Osteoblast (primary cell): ENCODE results near the gene SLC35B1. TPM values are rescaled to one million over a fixed set of nuclear protein-coding genes. Genes with fewer than 3 reads are reported as not detected.

Experiments used
- DNase-seq: peaks from one replicate; pipeline ENCODE4 v3.0.0; 2011; ENCODE audit warnings: low spot score, mixed read lengths; ENCODE audit not compliant: insufficient read length; ENCODE audit errors: missing footprints
- H2AFZ ChIP-seq: 2 replicates; pipeline ENCODE4 v1.6.0; 2011; ENCODE audit warnings: mild to moderate bottlenecking, low read length
- H3K27ac ChIP-seq: 2 replicates; pipeline ENCODE4 v1.5.1; 2011; ENCODE audit warnings: mild to moderate bottlenecking, low read depth, low read length, moderate library complexity
- H3K27me3 ChIP-seq: 2 replicates; pipeline ENCODE4 v1.6.0; 2012; ENCODE audit warnings: mild to moderate bottlenecking, control low read depth, inconsistent platforms, low read length, moderate library complexity; ENCODE audit not compliant: insufficient read depth
- H3K36me3 ChIP-seq: 2 replicates; pipeline ENCODE4 v1.5.1; 2011; ENCODE audit warnings: mild to moderate bottlenecking, low read length, control low read depth, moderate library complexity; ENCODE audit not compliant: insufficient read depth
- H3K4me1 ChIP-seq: 2 replicates; pipeline ENCODE4 v1.5.1; 2011; ENCODE audit warnings: mild to moderate bottlenecking, low read length, control low read depth, moderate library complexity; ENCODE audit not compliant: insufficient read depth
- H3K4me2 ChIP-seq: 2 replicates; pipeline ENCODE4 v1.6.0; 2011; ENCODE audit warnings: mild to moderate bottlenecking, low read length; ENCODE audit not compliant: insufficient read depth
- H3K4me3 ChIP-seq: fragments of 200-600 bp; sonication (generic); 3 replicates; pipeline ENCODE4 v1.5.1; 2012; ENCODE audit warnings: mild to moderate bottlenecking, low read length, inconsistent platforms; ENCODE audit not compliant: insufficient read depth
- H3K79me2 ChIP-seq: 2 replicates; pipeline ENCODE4 v1.6.0; 2012; ENCODE audit warnings: mild to moderate bottlenecking, low read length, control low read depth, inconsistent platforms; ENCODE audit not compliant: insufficient read depth
- H3K9me3 ChIP-seq: 2 replicates; pipeline ENCODE4 v1.5.1; 2011; ENCODE audit warnings: low read depth, low read length, control low read depth
- H4K20me1 ChIP-seq: 2 replicates; pipeline ENCODE4 v1.6.0; 2012; ENCODE audit warnings: mild to moderate bottlenecking, low read length, control low read depth; ENCODE audit not compliant: insufficient read depth
- CTCF ChIP-seq: IDR thresholded peaks from 2 replicates; pipeline ENCODE4 v1.5.1; 2011; ENCODE audit warnings: mild to moderate bottlenecking, low read depth, low read length, moderate library complexity; ENCODE audit errors: extremely low read depth
- total RNA-seq: library from RNA; depleted of rRNA; stranded (reverse); fragments of >200 nt; gene quantifications from 2 replicates; pipeline ENCODE4 v1.2.3, GENCODE V29; 2012

SLC35B1 gene
- total RNA-seq, 1 donor, result 48.1 TPM

GRCh38 chr17:49723423-49723822 lies 15.7 kb upstream of the SLC35B1 start:
- no peaks in the 10 kb centered on the region for H4K20me1 ChIP-seq
- no peak overlapping the region for H3K27ac ChIP-seq
- TF ChIP-seq CTCF, result no peak
- H3K79me2 ChIP-seq, result no peaks in the 10 kb centered on the region
- H3K27me3 ChIP-seq, result no peaks in the 10 kb centered on the region
- H3K4me2 ChIP-seq, result no peak overlapping the region
- H3K36me3 ChIP-seq, result peaks cover 4% of the 10 kb centered on the region
- H3K9me3 ChIP-seq, result no peaks in the 10 kb centered on the region
- H3K4me3 ChIP-seq, result no peak overlapping the region
- no peaks in the 10 kb centered on the region for H3K4me1 ChIP-seq
- peak overlapping the region; percentile 68 for H2AFZ ChIP-seq
- DNase-seq, result no peak

GRCh38 chr17:49722066-49722465 lies 14.3 kb upstream of the SLC35B1 start:
- DNase-seq, result no peak
- no peaks in the 10 kb centered on the region for H4K20me1 ChIP-seq
- peaks cover 8% of the 10 kb centered on the region for H3K4me1 ChIP-seq
- no peak overlapping the region for H3K27ac ChIP-seq
- H3K79me2 ChIP-seq, result no peaks in the 10 kb centered on the region
- TF ChIP-seq CTCF, result no peak
- no peaks in the 10 kb centered on the region for H3K27me3 ChIP-seq
- H3K4me2 ChIP-seq, result no peak overlapping the region
- H3K36me3 ChIP-seq, result peaks cover 4% of the 10 kb centered on the region
- H3K4me3 ChIP-seq, result no peak overlapping the region
- no peak overlapping the region for H2AFZ ChIP-seq
- no peaks in the 10 kb centered on the region for H3K9me3 ChIP-seq

- Histone ChIP-seq H3K27me3 (no peaks in the 10 kb centered on the region), H2AFZ (no peak overlapping the region), H3K27ac (no peak overlapping the region), H3K9me3 (no peaks in the 10 kb centered on the region), H4K20me1 (no peaks in the 10 kb centered on the region), H3K4me1 (peaks cover 8% of the 10 kb centered on the region), H3K36me3 (peaks cover 4% of the 10 kb centered on the region), H3K79me2 (no peaks in the 10 kb centered on the region), H3K4me2 (no peak overlapping the region), H3K4me3 (no peak overlapping the region)
- TF ChIP-seq CTCF, result no peak
- no peak for DNase-seq
Observed at GRCh38 chr17:49717371-49717861, 9.7 kb upstream of the SLC35B1 start.

- DNase-seq, result no peak
- Histone ChIP-seq H3K36me3 (peaks cover 4% of the 10 kb centered on the region), H3K79me2 (no peaks in the 10 kb centered on the region), H3K4me1 (peaks cover 8% of the 10 kb centered on the region), H3K27me3 (no peaks in the 10 kb centered on the region), H3K9me3 (no peaks in the 10 kb centered on the region), H3K27ac (no peak overlapping the region), H2AFZ (no peak overlapping the region), H3K4me2 (no peak overlapping the region), H3K4me3 (no peak overlapping the region), H4K20me1 (no peaks in the 10 kb centered on the region)
- TF ChIP-seq CTCF, result no peak
Observed at GRCh38 chr17:49716668-49717364, 9.1 kb upstream of the SLC35B1 start.
